ENCODE results near the gene ASXL1. TPM values are rescaled to one million over a fixed set of nuclear protein-coding genes. Genes with fewer than 3 reads are reported as not detected.
"Not testable (repeated sequence)": the region's sequence is repeated elsewhere in the genome, so short reads cannot be mapped to it uniquely, and the experiment has no call there.

ASXL1 gene
- total RNA-seq, 1 donor: 68.8 TPM

GRCh38 chr20:32321390-32321789 lies 36.7 kb upstream of the ASXL1 start:
- Histone ChIP-seq H3K27me3 (ENCODE audit: insufficient read depth, low read length) (no peaks in the 10 kb centered on the region), H3K27ac (ENCODE audit: low read depth, low read length) (no peak overlapping the region), H3K4me1 (ENCODE audit: insufficient read depth, low read length) (peaks cover 10% of the 10 kb centered on the region), H3K4me3 (ENCODE audit: insufficient read depth, low read length) (no peak overlapping the region), H4K20me1 (ENCODE audit: insufficient read depth, low read length) (peaks cover 5% of the 10 kb centered on the region), H3K9me3 (ENCODE audit: low read depth, low read length) (no peaks in the 10 kb centered on the region), H3K79me2 (ENCODE audit: insufficient read depth, low read length) (peaks cover 2% of the 10 kb centered on the region), H3K4me2 (ENCODE audit: insufficient read depth, low read length) (no peak overlapping the region), H3K36me3 (ENCODE audit: insufficient read depth, low read length) (peaks cover 25% of the 10 kb centered on the region), H2AFZ (ENCODE audit: low read length) (no peak overlapping the region)
- DNase-seq (ENCODE audit: insufficient read length, low spot score, missing footprints): no peak
- no peak for TF ChIP-seq CTCF (IDR thresholded peaks at IDR 0.05; ENCODE audit: extremely low read depth, low read depth, low read length)

GRCh38 chr20:32322260-32322659 lies 35.9 kb upstream of the ASXL1 start:
- DNase-seq (ENCODE audit: insufficient read length, low spot score, missing footprints); H3K27ac ChIP-seq (ENCODE audit: low read depth, low read length); H3K79me2 ChIP-seq (ENCODE audit: insufficient read depth, low read length); H3K27me3 ChIP-seq (ENCODE audit: insufficient read depth, low read length); H3K9me3 ChIP-seq (ENCODE audit: low read depth, low read length); H2AFZ ChIP-seq (ENCODE audit: low read length); H3K4me2 ChIP-seq (ENCODE audit: insufficient read depth, low read length); H4K20me1 ChIP-seq (ENCODE audit: insufficient read depth, low read length); H3K4me3 ChIP-seq (ENCODE audit: insufficient read depth, low read length): not testable (repeated sequence)
- Histone ChIP-seq H3K4me1 (ENCODE audit: insufficient read depth, low read length) (peaks cover 18% of the 10 kb centered on the region), H3K36me3 (ENCODE audit: insufficient read depth, low read length) (peaks cover 16% of the 10 kb centered on the region)

- not testable (repeated sequence) for H3K27ac ChIP-seq (ENCODE audit: low read depth, low read length); H4K20me1 ChIP-seq (ENCODE audit: insufficient read depth, low read length); H3K79me2 ChIP-seq (ENCODE audit: insufficient read depth, low read length); H3K27me3 ChIP-seq (ENCODE audit: insufficient read depth, low read length); H2AFZ ChIP-seq (ENCODE audit: low read length); H3K4me3 ChIP-seq (ENCODE audit: insufficient read depth, low read length); H3K9me3 ChIP-seq (ENCODE audit: low read depth, low read length); H3K4me2 ChIP-seq (ENCODE audit: insufficient read depth, low read length); DNase-seq (ENCODE audit: insufficient read length, low spot score, missing footprints); H3K36me3 ChIP-seq (ENCODE audit: insufficient read depth, low read length)
- peaks cover 24% of the 10 kb centered on the region for H3K4me1 ChIP-seq (ENCODE audit: insufficient read depth, low read length)
These were observed 34.4 kb upstream of the ASXL1 start for GRCh38 chr20:32323761-32324160.

- Histone ChIP-seq H3K27me3 (ENCODE audit: insufficient read depth, low read length) (no peaks in the 10 kb centered on the region), H3K79me2 (ENCODE audit: insufficient read depth, low read length) (peaks cover under 1% of the 10 kb centered on the region), H3K36me3 (ENCODE audit: insufficient read depth, low read length) (peaks cover 10% of the 10 kb centered on the region), H3K9me3 (ENCODE audit: low read depth, low read length) (no peaks in the 10 kb centered on the region), H4K20me1 (ENCODE audit: insufficient read depth, low read length) (peaks cover 4% of the 10 kb centered on the region), H3K4me1 (ENCODE audit: insufficient read depth, low read length) (peaks cover 24% of the 10 kb centered on the region), H3K27ac (ENCODE audit: low read depth, low read length) (peak overlapping the region; percentile 72), H2AFZ (ENCODE audit: low read length) (no peak overlapping the region), H3K4me2 (ENCODE audit: insufficient read depth, low read length) (no peak overlapping the region), H3K4me3 (ENCODE audit: insufficient read depth, low read length) (no peak overlapping the region)
- no peak for TF ChIP-seq CTCF (IDR thresholded peaks at IDR 0.05; ENCODE audit: extremely low read depth, low read depth, low read length)
- peak; percentile 35 for DNase-seq (ENCODE audit: insufficient read length, low spot score, missing footprints)
These were observed 32.2 kb upstream of the ASXL1 start for GRCh38 chr20:32325706-32326503.

GRCh38 chr20:32326504-32326845 lies 31.7 kb upstream of the ASXL1 start:
- no peak overlapping the region for H2AFZ ChIP-seq (ENCODE audit: low read length)
- H4K20me1 ChIP-seq (ENCODE audit: insufficient read depth, low read length): peaks cover 4% of the 10 kb centered on the region
- no peak for DNase-seq (ENCODE audit: insufficient read length, low spot score, missing footprints)
- peaks cover 24% of the 10 kb centered on the region for H3K4me1 ChIP-seq (ENCODE audit: insufficient read depth, low read length)
- H3K27me3 ChIP-seq (ENCODE audit: insufficient read depth, low read length): no peaks in the 10 kb centered on the region
- TF ChIP-seq CTCF (IDR thresholded peaks at IDR 0.05; ENCODE audit: extremely low read depth, low read depth, low read length): no peak
- no peaks in the 10 kb centered on the region for H3K79me2 ChIP-seq (ENCODE audit: insufficient read depth, low read length)
- H3K4me2 ChIP-seq (ENCODE audit: insufficient read depth, low read length): peak overlapping the region; percentile 6
- no peak overlapping the region for H3K4me3 ChIP-seq (ENCODE audit: insufficient read depth, low read length)
- H3K27ac ChIP-seq (ENCODE audit: low read depth, low read length): peak overlapping the region; percentile 72
- no peaks in the 10 kb centered on the region for H3K9me3 ChIP-seq (ENCODE audit: low read depth, low read length)
- H3K36me3 ChIP-seq (ENCODE audit: insufficient read depth, low read length): peaks cover 16% of the 10 kb centered on the region

Measured in osteoblast (primary cell).